H9 (cell line): Measurements from ENCODE around the gene PPFIBP2. TPM values are rescaled to one million over a fixed set of nuclear protein-coding genes. Genes with fewer than 3 reads are reported as not detected.

Experiments
- DNase-seq: peaks from one replicate; pipeline ENCODE4 v3.0.0-alpha.2; 2017
- H2AFZ ChIP-seq: one replicate; pipeline ENCODE4 v1.6.1; 2013; ENCODE audit warnings: mild to moderate bottlenecking, low read length, control low read depth, moderate library complexity
- H2AK5ac ChIP-seq: 2 replicates; pipeline ENCODE4 v1.6.1; 2013; ENCODE audit warnings: low read length, control low read depth, mixed read lengths; ENCODE audit not compliant: insufficient read length
- H2BK120ac ChIP-seq: one replicate; pipeline ENCODE4 v1.6.1; 2013; ENCODE audit warnings: low read depth, mild to moderate bottlenecking, low read length, control low read depth, inconsistent platforms; ENCODE audit not compliant: poor library complexity, severe bottlenecking
- H2BK12ac ChIP-seq: 2 replicates; pipeline ENCODE4 v1.6.1; 2013; ENCODE audit warnings: low read length, control low read depth, mixed read lengths, low read depth; ENCODE audit not compliant: insufficient read length
- H2BK15ac ChIP-seq: 2 replicates; pipeline ENCODE4 v1.6.1; 2013; ENCODE audit warnings: low read depth, low read length, control low read depth
- H2BK20ac ChIP-seq: one replicate; pipeline ENCODE4 v1.6.1; 2013; ENCODE audit warnings: low read depth, mild to moderate bottlenecking, low read length, control low read depth, inconsistent platforms; ENCODE audit not compliant: poor library complexity, severe bottlenecking
- H2BK5ac ChIP-seq: 2 replicates; pipeline ENCODE4 v1.6.1; 2013; ENCODE audit warnings: low read length, control low read depth, mixed read lengths; ENCODE audit not compliant: insufficient read length
- H3K14ac ChIP-seq: 2 replicates; pipeline ENCODE4 v1.6.1; 2013; ENCODE audit warnings: low read length, control low read depth; ENCODE audit not compliant: insufficient read depth
- H3K18ac ChIP-seq: 2 replicates; pipeline ENCODE4 v1.6.1; 2013; ENCODE audit warnings: low read depth, mild to moderate bottlenecking, mixed read lengths, low read length, control low read depth; ENCODE audit not compliant: insufficient read length
- H3K23ac ChIP-seq: 2 replicates; pipeline ENCODE4 v1.6.1; 2013; ENCODE audit warnings: low read length, control low read depth, mixed read lengths, low read depth; ENCODE audit not compliant: insufficient read length
- H3K23me2 ChIP-seq: 2 replicates; pipeline ENCODE4 v1.6.1; 2013; ENCODE audit warnings: low read depth, mild to moderate bottlenecking, mixed read lengths, low read length, control low read depth; ENCODE audit not compliant: insufficient read length, poor library complexity, severe bottlenecking
- H3K27ac ChIP-seq: 2 replicates; pipeline ENCODE4 v1.5.1; 2013; ENCODE audit warnings: low read length, control low read depth, mixed read lengths, low read depth; ENCODE audit not compliant: insufficient read length
- H3K27me3 ChIP-seq: 2 replicates; pipeline ENCODE4 v1.6.1; 2013; ENCODE audit warnings: low read length, control low read depth, inconsistent platforms; ENCODE audit not compliant: insufficient read depth
- H3K4ac ChIP-seq: 2 replicates; pipeline ENCODE4 v1.6.1; 2013; ENCODE audit warnings: low read depth, mild to moderate bottlenecking, control low read depth, inconsistent platforms, low read length, moderate library complexity
- H3K4me1 ChIP-seq: 2 replicates; pipeline ENCODE4 v1.6.1; 2013; ENCODE audit warnings: low read length, control low read depth, inconsistent platforms; ENCODE audit not compliant: insufficient read depth
- H3K4me2 ChIP-seq: 2 replicates; pipeline ENCODE4 v1.6.1; 2013; ENCODE audit warnings: low read length, control low read depth, mixed read lengths; ENCODE audit not compliant: insufficient read length, insufficient read depth
- H3K56ac ChIP-seq: 2 replicates; pipeline ENCODE4 v1.6.1; 2013; ENCODE audit warnings: low read depth, mild to moderate bottlenecking, mixed read lengths, low read length, control low read depth; ENCODE audit not compliant: insufficient read length
- H3K79me1 ChIP-seq: 2 replicates; pipeline ENCODE4 v1.6.1; 2013; ENCODE audit warnings: low read depth, mild to moderate bottlenecking, moderate library complexity, low read length, control low read depth, inconsistent platforms; ENCODE audit not compliant: insufficient read depth, poor library complexity, severe bottlenecking
- H3K79me2 ChIP-seq: 2 replicates; pipeline ENCODE4 v1.6.1; 2013; ENCODE audit warnings: low read length, control low read depth, inconsistent platforms; ENCODE audit not compliant: insufficient read depth
- H3K9ac ChIP-seq: 2 replicates; pipeline ENCODE4 v1.6.1; 2013; ENCODE audit warnings: low read length, control low read depth, mixed read lengths; ENCODE audit not compliant: insufficient read length; ENCODE audit errors: extremely low read depth
- H3K9me3 ChIP-seq: one replicate; pipeline ENCODE4 v1.6.1; 2013; ENCODE audit warnings: low read depth, low read length, inconsistent platforms; ENCODE audit not compliant: control insufficient read depth
- H3T11ph ChIP-seq: one replicate; pipeline ENCODE4 v1.6.1; 2013; ENCODE audit warnings: mild to moderate bottlenecking, low read length, control low read depth, inconsistent platforms
- H4K20me1 ChIP-seq: one replicate; pipeline ENCODE4 v1.6.1; 2013; ENCODE audit not compliant: control insufficient read depth, insufficient read length, insufficient read depth
- H4K5ac ChIP-seq: 2 replicates; pipeline ENCODE4 v1.6.1; 2013; ENCODE audit warnings: low read depth, mild to moderate bottlenecking, mixed read lengths, low read length, control low read depth; ENCODE audit not compliant: insufficient read length
- H4K8ac ChIP-seq: replicated peaks from 2 replicates; pipeline ENCODE4 v1.6.1; 2013; ENCODE audit warnings: low read length, control low read depth, mixed read lengths, low read depth; ENCODE audit not compliant: insufficient read length
- H4K91ac ChIP-seq: 2 replicates; pipeline ENCODE4 v1.6.1; 2013; ENCODE audit warnings: low read depth, mild to moderate bottlenecking, moderate library complexity, mixed read lengths, low read length, control low read depth; ENCODE audit not compliant: insufficient read length
- H3K27ac Mint-ChIP-seq, 3 experiments: 2 replicates in 2 of 3; 3 replicates in 1 of 3; pipeline ENCODE4 v1.8.0; 2020 to 2021; ENCODE audit warnings: mixed read lengths in 3 of 3, mild to moderate bottlenecking in 1 of 3, moderate library complexity in 1 of 3
- H3K27me3 Mint-ChIP-seq: 2 replicates; pipeline ENCODE4 v1.8.0; 2021; ENCODE audit warnings: low read depth, mild to moderate bottlenecking, moderate library complexity, mixed read lengths
- H3K36me3 Mint-ChIP-seq, 3 experiments: 2 replicates in 2 of 3; 3 replicates in 1 of 3; pipeline ENCODE4 v1.8.0; 2020 to 2021; ENCODE audit warnings: low read depth in 3 of 3, mixed read lengths in 3 of 3; ENCODE audit not compliant: insufficient read depth in 1 of 3
- H3K4me1 Mint-ChIP-seq, 2 experiments: 2 replicates each; pipeline ENCODE4 v1.8.0; 2020; ENCODE audit warnings: mixed read lengths in 2 of 2
- H3K4me3 Mint-ChIP-seq, 2 experiments: 2 replicates in 1 of 2; 3 replicates in 1 of 2; pipeline ENCODE4 v1.8.0; 2020 to 2021; ENCODE audit warnings: mild to moderate bottlenecking in 2 of 2, mixed read lengths in 2 of 2, moderate library complexity in 1 of 2
- H3K9me3 Mint-ChIP-seq, 2 experiments: 2 replicates in 1 of 2; 3 replicates in 1 of 2; pipeline ENCODE4 v1.8.0; 2020; ENCODE audit warnings: mild to moderate bottlenecking in 2 of 2, mixed read lengths in 2 of 2, moderate library complexity in 1 of 2
- WGBS: extraction: QIAGEN DNeasy Blood & Tissue Kit; methylation state at CpG from one replicate; pipeline ENCODE4 v1.1.7; 2013; ENCODE audit warnings: missing lambda C conversion rate, low lambda C conversion rate, mixed read lengths; ENCODE audit not compliant: insufficient read length; ENCODE audit errors: extremely low coverage; 5-methylcytosine and 5-hydroxymethylcytosine counted together
- total RNA-seq: library from RNA; stranded (reverse); gene quantifications from 2 replicates; pipeline ENCODE4 v1.2.1, GENCODE V29; 2021
- TF ChIP-seq, protein P1 (sequence below): fragments of 200-600 bp; sonication (generic); conservative IDR thresholded peaks from 3 replicates; pipeline ENCODE4 v1.8.0; 2021; ENCODE audit warnings: antibody characterized with exemption, mild to moderate bottlenecking

The PPFIBP2 gene
- total RNA-seq, 1 experiment from 2014 or later: 8.3 TPM

DNA sequence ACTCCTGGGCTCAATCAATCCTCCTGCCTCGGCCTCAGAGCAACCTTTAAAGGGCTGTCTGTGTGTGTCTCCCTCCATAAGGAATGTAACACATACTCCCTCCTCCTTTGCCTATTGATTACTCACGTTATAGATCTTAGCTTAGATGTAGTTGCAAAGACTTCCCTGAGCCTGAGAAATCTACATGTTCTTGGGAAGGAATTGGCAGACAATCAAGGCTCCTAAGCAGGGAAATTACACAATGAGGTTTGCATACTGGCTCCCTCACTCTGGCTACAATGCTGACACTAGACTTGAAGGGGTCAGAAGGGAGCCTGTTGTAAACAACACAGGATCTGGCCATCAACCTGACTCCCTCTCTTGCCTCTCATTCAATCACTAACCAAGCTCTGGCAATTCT is 33.7 kb upstream of the PPFIBP2 start:
- H3K79me2 ChIP-seq: no peaks in the 10 kb centered on the region
- no peak overlapping the region for H3K27ac Mint-ChIP-seq
- H4K91ac ChIP-seq: no peak overlapping the region
- H3K56ac ChIP-seq: no peak overlapping the region
- no peaks in the 10 kb centered on the region for H3K79me1 ChIP-seq
- no peak overlapping the region for H4K5ac ChIP-seq
- no peaks in the 10 kb centered on the region for H3K9me3 Mint-ChIP-seq
- peaks cover 7 to 11% of the 10 kb centered on the region in 2 experiments for H3K4me1 Mint-ChIP-seq
- H3K27me3 Mint-ChIP-seq: no peaks in the 10 kb centered on the region; the same call in 1 of the 2 replicates
- no peak overlapping the region for H4K8ac ChIP-seq
- H3K23ac ChIP-seq: no peak overlapping the region
- H3K4me3 Mint-ChIP-seq: no peak overlapping the region
- TF ChIP-seq, protein P1, sequence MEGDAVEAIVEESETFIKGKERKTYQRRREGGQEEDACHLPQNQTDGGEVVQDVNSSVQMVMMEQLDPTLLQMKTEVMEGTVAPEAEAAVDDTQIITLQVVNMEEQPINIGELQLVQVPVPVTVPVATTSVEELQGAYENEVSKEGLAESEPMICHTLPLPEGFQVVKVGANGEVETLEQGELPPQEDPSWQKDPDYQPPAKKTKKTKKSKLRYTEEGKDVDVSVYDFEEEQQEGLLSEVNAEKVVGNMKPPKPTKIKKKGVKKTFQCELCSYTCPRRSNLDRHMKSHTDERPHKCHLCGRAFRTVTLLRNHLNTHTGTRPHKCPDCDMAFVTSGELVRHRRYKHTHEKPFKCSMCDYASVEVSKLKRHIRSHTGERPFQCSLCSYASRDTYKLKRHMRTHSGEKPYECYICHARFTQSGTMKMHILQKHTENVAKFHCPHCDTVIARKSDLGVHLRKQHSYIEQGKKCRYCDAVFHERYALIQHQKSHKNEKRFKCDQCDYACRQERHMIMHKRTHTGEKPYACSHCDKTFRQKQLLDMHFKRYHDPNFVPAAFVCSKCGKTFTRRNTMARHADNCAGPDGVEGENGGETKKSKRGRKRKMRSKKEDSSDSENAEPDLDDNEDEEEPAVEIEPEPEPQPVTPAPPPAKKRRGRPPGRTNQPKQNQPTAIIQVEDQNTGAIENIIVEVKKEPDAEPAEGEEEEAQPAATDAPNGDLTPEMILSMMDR: no peak
- H3K27me3 ChIP-seq: no peaks in the 10 kb centered on the region
- H3K27ac ChIP-seq: no peak overlapping the region
- no peak overlapping the region for H2BK15ac ChIP-seq
- no peak overlapping the region for H2BK120ac ChIP-seq
- no peak overlapping the region for H2BK20ac ChIP-seq
- DNase-seq: no peak
- no peaks in the 10 kb centered on the region for H3K9me3 ChIP-seq
- H2BK5ac ChIP-seq: no peak overlapping the region
- no peak overlapping the region for H2AK5ac ChIP-seq
- H3K23me2 ChIP-seq: no peaks in the 10 kb centered on the region
- no peak overlapping the region for H3K4me2 ChIP-seq
- no peaks in the 10 kb centered on the region; the same call in 1 of the 2 replicates for H3K4me1 ChIP-seq
- no peak overlapping the region for H3K14ac ChIP-seq
- no peak overlapping the region for H3K18ac ChIP-seq
- no CpG with 5 or more reads among the region's 2 CpGs for WGBS
- H2AFZ ChIP-seq: no peak overlapping the region
- no peak overlapping the region for H3T11ph ChIP-seq
- H2BK12ac ChIP-seq: no peak overlapping the region
- H3K4ac ChIP-seq: no peak overlapping the region
- no peaks in the 10 kb centered on the region for H4K20me1 ChIP-seq
- H3K9ac ChIP-seq: no peak overlapping the region
- no peaks in the 10 kb centered on the region for H3K36me3 Mint-ChIP-seq
